ENCODE data around the gene ATP10A. TPM values are rescaled to one million over a fixed set of nuclear protein-coding genes. Genes with fewer than 3 reads are reported as not detected.
A peak's percentile ranks its signal among the peaks of the same experiment; 100 is the strongest.
"Not testable (repeated sequence)": the region's sequence is repeated elsewhere in the genome, so short reads cannot be mapped to it uniquely, and the experiment has no call there.

ATP10A gene
- total RNA-seq, 4 donors from 2014 or later = 1.4 to 10.0 (median 3.6) TPM

- H3K36me3 ChIP-seq = no peaks in the 10 kb centered on the region
- H3K27me3 ChIP-seq = no peaks in the 10 kb centered on the region
- 73 to 80% methylated on average over 2 of the region's 2 CpGs for WGBS, 2 donors (ENCODE audit: low coverage in 1 of 2)
- H3K27ac ChIP-seq = peak overlapping the region; percentile 23 to 58 (median 56)
- TF ChIP-seq POLR2AphosphoS5 (IDR thresholded peaks at IDR 0.05) (no peak), CTCF (IDR thresholded peaks at IDR 0.05) (no peak), EP300 (IDR thresholded peaks at IDR 0.05; ENCODE audit: low read depth) (no peak), POLR2A (IDR thresholded peaks at IDR 0.05) (no peak)
- no peak for DNase-seq
- H3K9me3 ChIP-seq = no peaks in the 10 kb centered on the region
- in situ Hi-C loops (cut with MboI; ENCODE audit: low pct_ligation_motif_present in 1 of 4, low pct_unique_long_range_greater_than_20kb in 1 of 4, low sequenced_read_pairs in 3 of 4) = no loop called here
- peaks cover 0 to 12% (median 3%) of the 10 kb centered on the region in 4 donors for H3K4me1 ChIP-seq
- H3K4me3 ChIP-seq = no peak overlapping the region
- intact Hi-C loops (cut with DNase I; ENCODE audit: low total_unique reads) = no loop called here
Measured at GRCh38 chr15:25774871-25775270, 88.3 kb downstream of the ATP10A start.

- DNase-seq = no peak
- intact Hi-C loops (cut with DNase I; ENCODE audit: low total_unique reads) = no loop called here
Measured at GRCh38 chr15:25773248-25773647, 89.9 kb downstream of the ATP10A start.

GRCh38 chr15:25772500-25772899 lies 90.6 kb downstream of the ATP10A start:
- TF ChIP-seq EP300 (IDR thresholded peaks at IDR 0.05; ENCODE audit: low read depth) (no peak), POLR2A (IDR thresholded peaks at IDR 0.05) (no peak)
- no peak for DNase-seq
- Histone ChIP-seq H3K27me3 (no peaks in the 10 kb centered on the region), H3K27ac (no peak overlapping the region), H3K4me3 (no peak overlapping the region), H3K9me3 (no peaks in the 10 kb centered on the region), H3K4me1 (peaks cover 0 to 12% (median 3%) of the 10 kb centered on the region in 4 donors), H3K36me3 (no peaks in the 10 kb centered on the region)
- intact Hi-C loops (cut with DNase I; ENCODE audit: low total_unique reads) = no loop called here
- WGBS, 2 donors (ENCODE audit: low coverage in 1 of 2) = 90 to 100% methylated on average over 2 to 8 of the region's 8 CpGs
- in situ Hi-C loops (cut with MboI; ENCODE audit: low pct_ligation_motif_present in 1 of 4, low pct_unique_long_range_greater_than_20kb in 1 of 4, low sequenced_read_pairs in 3 of 4) = no loop called here

More at GRCh38 chr15:25773248-25773647, 89.9 kb downstream of the ATP10A start:
- no peaks in the 10 kb centered on the region for H3K27me3 ChIP-seq
- no peak overlapping the region for H3K27ac ChIP-seq
- no peak for TF ChIP-seq POLR2AphosphoS5 (IDR thresholded peaks at IDR 0.05)
- WGBS, 2 donors (ENCODE audit: low coverage in 1 of 2) = 75% methylated on average over 6 of the region's 6 CpGs; no CpG with 5 or more reads in 1 of the 2 donors
- no peaks in the 10 kb centered on the region for H3K36me3 ChIP-seq
- in situ Hi-C loops (cut with MboI; ENCODE audit: low pct_ligation_motif_present in 1 of 4, low pct_unique_long_range_greater_than_20kb in 1 of 4, low sequenced_read_pairs in 3 of 4) = no loop called here
- no peak overlapping the region for H3K4me3 ChIP-seq
- no peaks in the 10 kb centered on the region for H3K9me3 ChIP-seq
- H3K4me1 ChIP-seq = peaks cover 0 to 12% (median 3%) of the 10 kb centered on the region in 4 donors

GRCh38 chr15:25771736-25772135 lies 91.4 kb downstream of the ATP10A start:
- H3K27ac ChIP-seq; H3K4me3 ChIP-seq; intact Hi-C loops (cut with DNase I; ENCODE audit: low total_unique reads); H3K36me3 ChIP-seq; H3K9me3 ChIP-seq; DNase-seq; in situ Hi-C loops (cut with MboI; ENCODE audit: low pct_ligation_motif_present in 1 of 4, low pct_unique_long_range_greater_than_20kb in 1 of 4, low sequenced_read_pairs in 3 of 4); H3K27me3 ChIP-seq: not testable (repeated sequence)
- H3K4me1 ChIP-seq = peaks cover 0 to 12% (median 3%) of the 10 kb centered on the region in 4 donors
- 96 to 100% methylated on average over 1 to 8 of the region's 8 CpGs for WGBS, 2 donors (ENCODE audit: low coverage in 1 of 2)

GRCh38 chr15:25771338-25771706 lies 91.8 kb downstream of the ATP10A start:
- Histone ChIP-seq H3K36me3 (no peaks in the 10 kb centered on the region), H3K27ac (no peak overlapping the region), H3K27me3 (no peaks in the 10 kb centered on the region), H3K9me3 (no peaks in the 10 kb centered on the region), H3K4me3 (no peak overlapping the region), H3K4me1 (peaks cover 0 to 12% (median 3%) of the 10 kb centered on the region in 4 donors)
- intact Hi-C loops (cut with DNase I; ENCODE audit: low total_unique reads) = no loop called here
- 75% methylated on average over 1 of the region's 1 CpG for WGBS, 2 donors (ENCODE audit: low coverage in 1 of 2)
- in situ Hi-C loops (cut with MboI; ENCODE audit: low pct_ligation_motif_present in 1 of 4, low pct_unique_long_range_greater_than_20kb in 1 of 4, low sequenced_read_pairs in 3 of 4) = no loop called here
- TF ChIP-seq EP300 (IDR thresholded peaks at IDR 0.05; ENCODE audit: low read depth) = no peak
- TF ChIP-seq POLR2AphosphoS5 (IDR thresholded peaks at IDR 0.05) = no peak
- no peak for TF ChIP-seq CTCF (IDR thresholded peaks at IDR 0.05)
- TF ChIP-seq POLR2A (IDR thresholded peaks at IDR 0.05) = no peak
- no peak for DNase-seq
